ENCODE data around the gene CCNJ. TPM values are rescaled to one million over a fixed set of nuclear protein-coding genes. Genes with fewer than 3 reads are reported as not detected.
A peak's percentile ranks its signal among the peaks of the same experiment; 100 is the strongest.

Gene CCNJ
- total and polyA plus RNA-seq, 2 of the 13 experiments (the other 11 are each of a cell fraction or from before 2014, with no cell fraction given) = 14.1 to 21.5 TPM

GRCh38 chr10:96092999-96093767 is 49.8 kb downstream of the CCNJ start (continued):
- TF ChIP-seq ZNF10 (CRISPR knock-in tag; IDR thresholded peaks at IDR 0.05; ENCODE audit: borderline replicate concordance, low read depth) (no peak), ZNF883 (CRISPR knock-in tag; IDR thresholded peaks at IDR 0.05; ENCODE audit: not compliant biosample characterization) (no peak), ZNF496 (CRISPR knock-in tag; IDR thresholded peaks at IDR 0.05; ENCODE audit: insufficient replicate concordance) (no peak), SP4 (CRISPR knock-in tag; IDR thresholded peaks at IDR 0.05) (no peak), PITX1 (CRISPR knock-in tag; IDR thresholded peaks at IDR 0.05) (peak; percentile 48; the same call in 1 of the 2 replicates), STAT6 (CRISPR knock-in tag; IDR thresholded peaks at IDR 0.05; ENCODE audit: borderline replicate concordance) (no peak), KLF13 (CRISPR knock-in tag; IDR thresholded peaks at IDR 0.05) (no peak), ZNF281 (CRISPR knock-in tag; IDR thresholded peaks at IDR 0.05; ENCODE audit: borderline replicate concordance) (no peak), ZNF280B (CRISPR knock-in tag; IDR thresholded peaks at IDR 0.05; ENCODE audit: borderline replicate concordance) (no peak), GTF3A (CRISPR knock-in tag; conservative IDR thresholded peaks at IDR 0.05) (no peak), ZNF33A (CRISPR knock-in tag; IDR thresholded peaks at IDR 0.05; ENCODE audit: borderline replicate concordance) (no peak), SETDB1 (CRISPR knock-in tag; IDR thresholded peaks at IDR 0.05; ENCODE audit: borderline replicate concordance) (no peak), ZNF138 (CRISPR knock-in tag; IDR thresholded peaks at IDR 0.05; ENCODE audit: low read depth) (no peak), ZBTB8A (CRISPR knock-in tag; IDR thresholded peaks at IDR 0.05; ENCODE audit: borderline replicate concordance, low read depth) (no peak), ZNF3 (CRISPR knock-in tag; IDR thresholded peaks at IDR 0.05) (no peak), HOXA7 (CRISPR knock-in tag; IDR thresholded peaks at IDR 0.05) (no peak), TSC22D2 (CRISPR knock-in tag; IDR thresholded peaks at IDR 0.05; ENCODE audit: borderline replicate concordance) (no peak), CAMTA2 (CRISPR knock-in tag; IDR thresholded peaks at IDR 0.05; ENCODE audit: borderline replicate concordance) (no peak)

All from HepG2 (cell line).